Measurements from ENCODE around the gene HMX1. TPM values are rescaled to one million over a fixed set of nuclear protein-coding genes. Genes with fewer than 3 reads are reported as not detected.

HMX1 gene
- total RNA-seq, 4 donors from 2014 or later, result not detected

GRCh38 chr4:8820178-8821102, 51.2 kb downstream of the HMX1 start:
- 85% methylated on average over 13 of the region's 30 CpGs for WGBS
- no peaks in the 10 kb centered on the region for H3K36me3 ChIP-seq
- H3K9me3 ChIP-seq, result no peaks in the 10 kb centered on the region
- peak; percentile 51 to 68 for DNase-seq (ENCODE audit: low spot score in 2 of 2)
- no peak overlapping the region for H3K4me3 ChIP-seq
- H3K27me3 ChIP-seq, result peaks cover 43% of the 10 kb centered on the region
- no peaks in the 10 kb centered on the region for H3K4me1 ChIP-seq
- no peak overlapping the region for H3K27ac ChIP-seq
- TF ChIP-seq CTCF (IDR thresholded peaks at IDR 0.05) (no peak), POLR2AphosphoS5 (IDR thresholded peaks at IDR 0.05) (no peak), EP300 (IDR thresholded peaks at IDR 0.05) (no peak), POLR2A (IDR thresholded peaks at IDR 0.05) (no peak)

GRCh38 chr4:8819473-8820177, 52.0 kb downstream of the HMX1 start:
- 54% methylated on average over 19 of the region's 19 CpGs for WGBS
- Histone ChIP-seq H3K27me3 (peaks cover 43% of the 10 kb centered on the region), H3K36me3 (no peaks in the 10 kb centered on the region), H3K27ac (no peak overlapping the region), H3K4me3 (no peak overlapping the region), H3K4me1 (no peaks in the 10 kb centered on the region), H3K9me3 (no peaks in the 10 kb centered on the region)
- TF ChIP-seq POLR2AphosphoS5 (IDR thresholded peaks at IDR 0.05), result no peak
- TF ChIP-seq POLR2A (IDR thresholded peaks at IDR 0.05), result no peak
- no peak for TF ChIP-seq EP300 (IDR thresholded peaks at IDR 0.05)
- no peak for TF ChIP-seq CTCF (IDR thresholded peaks at IDR 0.05)
- peak in 1 of 2 donors; percentile 37 for DNase-seq (ENCODE audit: low spot score in 2 of 2)

GRCh38 chr4:8819019-8819418, 52.6 kb downstream of the HMX1 start:
- no peak for TF ChIP-seq POLR2AphosphoS5 (IDR thresholded peaks at IDR 0.05)
- no peak for TF ChIP-seq EP300 (IDR thresholded peaks at IDR 0.05)
- no peak for TF ChIP-seq POLR2A (IDR thresholded peaks at IDR 0.05)
- no peak for TF ChIP-seq CTCF (IDR thresholded peaks at IDR 0.05)

GRCh38 chr4:8818063-8818881, 53.4 kb downstream of the HMX1 start:
- H3K4me1 ChIP-seq, result no peaks in the 10 kb centered on the region
- TF ChIP-seq CTCF (IDR thresholded peaks at IDR 0.05) (no peak), POLR2A (IDR thresholded peaks at IDR 0.05) (no peak), POLR2AphosphoS5 (IDR thresholded peaks at IDR 0.05) (no peak), EP300 (IDR thresholded peaks at IDR 0.05) (no peak)

More at GRCh38 chr4:8819019-8819418, 52.6 kb downstream of the HMX1 start:
- Histone ChIP-seq H3K27me3 (peaks cover 43% of the 10 kb centered on the region), H3K36me3 (no peaks in the 10 kb centered on the region), H3K4me3 (no peak overlapping the region), H3K27ac (no peak overlapping the region), H3K4me1 (no peaks in the 10 kb centered on the region), H3K9me3 (no peaks in the 10 kb centered on the region)
- peak; percentile 47 to 52 for DNase-seq (ENCODE audit: low spot score in 2 of 2)
- 62% methylated on average over 2 of the region's 8 CpGs for WGBS

More at GRCh38 chr4:8818063-8818881, 53.4 kb downstream of the HMX1 start:
- Histone ChIP-seq H3K9me3 (no peaks in the 10 kb centered on the region), H3K27me3 (peaks cover 38% of the 10 kb centered on the region), H3K4me3 (no peak overlapping the region), H3K36me3 (no peaks in the 10 kb centered on the region), H3K27ac (no peak overlapping the region)
- DNase-seq (ENCODE audit: low spot score in 2 of 2), result peak; percentile 46 to 60
- 60% methylated on average over 4 of the region's 11 CpGs for WGBS
